Glomerular visceral epithelial cell (primary cell): ENCODE data around the gene SOHLH2.

Source experiments
- DNase-seq: peaks from one replicate; pipeline ENCODE4 v3.0.0-alpha.2; 2016; ENCODE audit errors: extremely low spot score

Gene SOHLH2, protein sequence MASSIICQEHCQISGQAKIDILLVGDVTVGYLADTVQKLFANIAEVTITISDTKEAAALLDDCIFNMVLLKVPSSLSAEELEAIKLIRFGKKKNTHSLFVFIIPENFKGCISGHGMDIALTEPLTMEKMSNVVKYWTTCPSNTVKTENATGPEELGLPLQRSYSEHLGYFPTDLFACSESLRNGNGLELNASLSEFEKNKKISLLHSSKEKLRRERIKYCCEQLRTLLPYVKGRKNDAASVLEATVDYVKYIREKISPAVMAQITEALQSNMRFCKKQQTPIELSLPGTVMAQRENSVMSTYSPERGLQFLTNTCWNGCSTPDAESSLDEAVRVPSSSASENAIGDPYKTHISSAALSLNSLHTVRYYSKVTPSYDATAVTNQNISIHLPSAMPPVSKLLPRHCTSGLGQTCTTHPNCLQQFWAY

DNA sequence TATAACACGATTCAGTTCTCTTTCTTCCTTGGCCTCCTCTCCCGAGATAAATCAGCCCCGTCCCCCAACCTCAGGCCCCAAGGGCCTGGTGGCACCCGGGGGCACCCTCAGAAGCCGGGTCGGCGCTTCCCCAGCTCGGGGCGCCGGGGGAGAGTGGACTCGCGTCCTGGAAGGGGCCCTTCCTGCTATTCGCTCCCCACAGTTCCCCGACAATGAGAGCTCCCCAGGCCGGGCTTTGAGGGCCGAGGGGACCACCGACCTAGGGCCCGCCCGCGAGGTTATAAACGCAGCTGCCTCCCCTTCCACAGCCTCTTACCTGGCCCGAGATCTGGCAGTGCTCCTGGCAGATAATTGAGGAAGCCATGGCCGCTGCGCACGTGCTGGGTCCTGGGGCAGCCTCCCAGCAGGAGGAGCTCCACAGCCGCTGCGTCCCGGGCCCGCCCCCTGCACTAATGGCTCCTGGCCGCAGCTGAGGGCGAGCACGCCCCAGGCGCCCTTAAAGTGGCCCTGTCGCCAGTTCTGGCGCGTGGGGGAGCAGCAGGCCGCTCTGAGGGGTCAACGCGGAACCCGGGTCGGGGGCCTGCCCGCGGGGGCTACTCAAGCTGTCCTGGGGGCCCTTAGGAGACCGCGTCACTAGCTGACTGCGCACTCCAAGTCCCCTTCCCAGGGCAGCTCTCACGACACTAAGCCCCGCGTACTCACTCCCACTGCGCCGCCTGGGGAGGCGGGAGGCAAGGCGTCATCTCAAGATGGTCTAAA lies at the start of gene SOHLH2:
Gene SOHLH2, minus strand, starts transcription at position 394 of the 759 bp plus-strand sequence. Its CDS starts 30 bp downstream, at position 364.
- no peak for DNase-seq

GRCh38 chr13:36261976-36262375 lies 47.6 kb upstream of the SOHLH2 start:
- no peak for DNase-seq

- no peak for DNase-seq
Measured at GRCh38 chr13:36261011-36261410, 46.7 kb upstream of the SOHLH2 start.

GRCh38 chr13:36259361-36260137 lies 45.2 kb upstream of the SOHLH2 start:
- DNase-seq = no peak

- DNase-seq = no peak
Measured at GRCh38 chr13:36258831-36259230, 44.5 kb upstream of the SOHLH2 start.

GRCh38 chr13:36251526-36251925 lies 37.2 kb upstream of the SOHLH2 start:
- DNase-seq = no peak

GRCh38 chr13:36251017-36251416 lies 36.7 kb upstream of the SOHLH2 start:
- DNase-seq = no peak

GRCh38 chr13:36248700-36249099 lies 34.3 kb upstream of the SOHLH2 start:
- DNase-seq = no peak

GRCh38 chr13:36244990-36245389 lies 30.6 kb upstream of the SOHLH2 start:
- no peak for DNase-seq

DNA sequence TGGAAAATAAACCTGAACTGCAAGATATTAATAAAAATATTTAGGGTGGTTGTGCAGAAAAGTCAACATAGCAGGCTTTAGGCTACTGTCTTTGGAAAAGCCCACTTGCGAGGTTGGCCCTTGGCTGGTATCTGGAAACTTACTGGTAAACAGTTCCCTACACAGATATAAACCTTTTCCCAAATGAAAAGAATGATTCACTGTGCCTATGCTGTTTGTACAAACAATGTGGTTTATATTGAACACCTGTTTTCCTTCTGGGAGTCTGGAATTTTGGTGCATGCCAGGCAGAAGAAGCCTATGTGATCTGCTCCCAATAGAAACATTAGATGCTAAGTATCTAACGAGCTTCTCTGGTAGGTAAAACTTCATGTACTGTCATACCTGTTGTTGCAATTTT lies 29.7 kb upstream of the SOHLH2 start:
- no peak for DNase-seq

- no peak for DNase-seq
Measured at GRCh38 chr13:36242761-36243160, 28.4 kb upstream of the SOHLH2 start.

DNA sequence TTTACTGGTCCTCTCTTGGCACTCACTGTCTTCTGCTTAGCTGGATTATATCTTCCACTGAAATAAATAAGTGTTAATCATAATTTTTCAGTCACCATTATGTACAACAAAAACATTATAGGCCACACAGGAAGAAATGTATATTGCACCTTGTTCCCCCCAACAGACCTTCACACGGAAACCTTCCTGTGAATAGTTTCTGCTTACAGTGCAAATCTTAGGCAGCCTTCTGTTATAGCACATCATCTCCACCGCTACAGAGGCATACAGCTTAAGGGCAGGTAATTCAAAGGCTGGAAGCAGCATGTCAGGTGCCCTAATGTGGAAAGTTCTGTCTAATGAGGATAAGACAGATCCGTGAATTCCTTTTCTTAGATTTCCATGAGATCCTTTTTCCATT lies 16.9 kb upstream of the SOHLH2 start:
- no peak for DNase-seq

DNA sequence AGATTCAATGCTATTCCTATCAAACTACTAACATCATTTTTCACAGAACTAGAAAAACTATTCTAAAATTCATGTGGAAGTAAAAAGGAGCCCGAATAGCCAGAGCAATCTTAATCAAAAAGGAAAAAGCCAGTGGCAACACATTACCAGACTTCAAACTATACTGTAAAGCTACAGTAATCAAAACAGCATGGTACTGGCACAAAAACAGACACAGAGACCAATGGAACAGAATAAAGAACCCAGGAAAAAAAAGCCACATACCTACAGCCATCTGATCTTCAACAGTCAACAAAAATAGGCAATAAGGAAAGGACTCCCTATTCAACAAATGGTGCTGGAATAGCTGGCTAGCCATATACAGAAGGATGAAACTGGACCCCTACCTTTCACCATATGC lies 10.4 kb upstream of the SOHLH2 start:
- no peak for DNase-seq

DNA sequence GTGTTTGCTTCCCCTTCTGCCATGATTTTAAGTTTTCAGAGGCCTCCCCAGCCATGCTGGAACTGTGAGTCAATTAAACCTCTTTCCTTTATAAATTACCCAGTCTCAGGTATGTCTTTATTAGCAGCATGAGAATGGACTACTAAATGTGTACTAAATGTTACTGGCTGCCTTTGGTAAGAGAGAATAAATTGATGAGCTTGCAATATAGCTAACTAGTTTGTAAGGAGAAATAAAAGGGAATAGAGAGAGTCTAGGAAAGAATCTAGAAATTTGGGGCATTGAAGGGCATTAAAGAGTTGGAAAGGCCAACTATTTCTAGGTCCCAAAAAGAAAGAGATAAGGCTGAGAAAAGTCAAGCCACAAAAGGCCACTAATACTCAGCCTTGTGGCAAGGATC lies 5.5 kb upstream of the SOHLH2 start:
- DNase-seq = no peak

DNA sequence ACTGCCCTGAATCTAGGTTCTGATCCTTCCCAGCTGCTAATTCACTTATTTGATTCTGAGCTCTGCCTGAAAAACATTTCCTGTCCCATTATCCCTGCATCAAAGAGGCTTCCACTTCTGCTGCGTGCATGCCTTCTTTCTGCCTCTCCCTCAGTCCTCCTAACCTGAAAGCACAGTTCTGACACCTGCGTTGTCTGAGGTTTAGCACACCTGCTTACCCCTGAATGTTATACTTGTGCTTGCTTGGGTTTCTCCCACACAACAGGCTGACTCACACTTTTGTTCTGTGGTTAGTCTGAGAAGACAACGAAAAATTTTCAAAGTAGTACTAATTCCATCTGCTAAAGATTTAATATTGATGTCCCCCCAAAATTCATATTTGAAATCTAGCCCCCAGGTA lies 3.1 kb upstream of the SOHLH2 start:
- no peak for DNase-seq

DNA sequence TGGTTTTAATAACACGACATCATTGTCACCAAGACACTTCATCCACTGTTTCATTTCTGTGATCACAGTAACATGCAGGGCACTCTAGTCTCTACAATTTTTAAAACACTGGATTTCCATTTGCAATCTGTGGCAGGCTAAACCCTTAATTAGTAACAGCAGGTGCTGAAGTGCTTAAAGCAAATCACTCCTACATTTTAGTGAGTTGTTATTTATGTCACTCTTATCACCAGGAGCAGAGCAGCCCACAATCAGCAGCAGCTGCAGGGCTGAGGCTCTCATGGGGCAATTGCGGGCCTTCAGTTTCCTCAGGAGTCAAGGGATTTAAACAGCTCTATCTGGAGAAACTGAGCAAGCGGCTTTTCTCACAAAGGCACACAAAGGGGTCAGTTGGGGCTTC lies 1.6 kb downstream of the SOHLH2 start:
- DNase-seq = no peak

- no peak for DNase-seq
Measured at GRCh38 chr13:36211567-36211966, 2.8 kb downstream of the SOHLH2 start.

DNA sequence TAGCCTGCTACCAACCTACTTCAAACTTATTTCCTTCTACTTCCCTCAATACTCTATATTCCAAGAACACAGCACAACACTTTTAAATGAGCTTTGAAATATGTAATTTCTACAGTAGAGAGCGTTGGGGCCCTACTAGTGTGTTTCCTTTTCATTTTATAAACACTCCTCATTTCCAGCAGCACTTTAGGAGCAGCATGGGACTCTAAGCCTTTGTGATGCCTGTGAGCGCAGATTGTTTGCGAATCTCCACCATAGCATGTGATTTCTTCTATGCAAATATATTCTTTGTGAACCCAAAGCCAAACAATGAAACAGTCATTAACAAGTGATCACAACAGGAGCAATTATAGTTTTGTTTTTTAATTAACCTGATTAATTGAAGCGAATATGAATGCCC lies 3.6 kb downstream of the SOHLH2 start:
- no peak for DNase-seq

DNA sequence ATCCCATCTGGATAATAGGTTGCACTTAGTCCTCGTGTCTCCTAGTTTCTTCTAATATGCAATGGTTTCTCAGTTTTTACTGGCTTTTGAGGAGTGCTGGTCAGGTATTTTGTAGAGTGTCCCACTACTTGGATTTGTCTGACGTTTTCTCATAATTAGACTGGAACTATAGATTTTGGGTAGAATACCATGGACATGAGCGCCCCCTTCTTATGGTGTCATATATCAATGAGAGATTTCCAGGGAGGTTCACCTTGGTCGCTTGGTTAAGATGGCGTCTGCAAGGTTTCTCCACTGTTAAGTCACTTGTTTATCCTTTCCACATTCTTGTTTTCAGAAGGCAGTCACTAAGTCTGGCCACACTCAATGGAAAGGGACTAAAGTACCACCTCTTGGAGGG lies 6.7 kb downstream of the SOHLH2 start:
- DNase-seq = no peak

DNA sequence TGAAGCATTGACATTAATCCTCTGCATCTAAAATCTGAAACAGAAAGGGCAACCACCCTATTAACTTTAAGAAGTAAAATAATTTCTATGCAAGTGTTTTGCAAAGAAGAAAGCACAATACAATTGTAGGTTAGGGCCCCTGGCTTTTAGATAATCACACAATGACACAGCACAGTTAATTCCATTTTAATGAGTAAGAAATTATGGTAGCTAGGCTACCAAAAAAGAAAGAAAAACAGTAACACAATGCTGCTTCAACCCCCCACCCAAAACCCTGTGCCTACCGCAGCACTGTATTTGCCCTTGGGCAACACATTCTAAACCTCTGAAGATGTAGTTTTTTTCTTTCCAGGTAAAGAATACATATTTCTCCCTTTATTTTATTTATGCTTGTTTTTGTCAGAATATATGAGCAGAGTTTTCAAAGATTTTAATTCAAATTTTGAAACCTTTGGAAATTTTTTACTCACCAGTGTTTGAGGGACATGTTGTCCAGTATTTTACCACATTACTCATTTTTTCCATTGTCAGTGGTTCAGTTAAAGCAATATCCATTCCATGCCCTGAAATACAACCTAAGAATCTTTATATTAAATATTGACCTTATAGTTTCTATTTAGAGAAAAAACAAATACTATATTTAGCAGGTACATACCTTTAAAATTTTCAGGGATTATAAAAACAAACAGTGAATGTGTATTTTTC lies 21.1 kb downstream of the SOHLH2 start:
- no peak for DNase-seq

- no peak for DNase-seq
Measured at GRCh38 chr13:36192166-36192565, 22.2 kb downstream of the SOHLH2 start.

DNA sequence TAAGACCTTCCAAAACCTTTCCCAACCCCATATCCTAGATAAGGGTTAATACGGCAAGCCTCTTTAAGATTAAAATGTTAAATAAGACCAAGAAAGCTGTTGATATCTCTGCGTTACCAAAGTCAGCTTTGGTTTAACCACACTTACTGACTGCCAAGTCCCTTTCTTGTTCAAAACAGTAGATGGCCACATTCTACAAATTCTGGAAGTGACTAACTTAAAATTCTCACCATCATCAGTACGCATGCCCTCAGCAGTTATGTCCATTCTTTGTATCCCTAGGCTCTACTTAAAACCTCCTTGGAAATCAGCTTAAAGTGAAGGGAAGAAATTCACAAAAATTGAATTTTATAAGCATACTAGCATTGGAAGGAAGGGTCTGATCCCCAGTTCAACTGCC lies 23.6 kb downstream of the SOHLH2 start:
- no peak for DNase-seq
